B cell (primary cell): ENCODE results near the gene DDX55.
"Not testable (repeated sequence)": the region's sequence is repeated elsewhere in the genome, so short reads cannot be mapped to it uniquely, and the experiment has no call there.

ENCODE experiments used
- EZH2 ChIP-seq: IDR thresholded peaks from 2 replicates; pipeline ENCODE4 v1.6.1; 2012; ENCODE audit warnings: borderline replicate concordance, low read depth, mild to moderate bottlenecking, moderate library complexity, low read length; ENCODE audit not compliant: insufficient read depth, poor library complexity, severe bottlenecking
- TF ChIP-seq, protein P1 (sequence below): fragments of 200-600 bp; IDR thresholded peaks from one replicate; pipeline ENCODE4 v1.8.0; 2022; ENCODE audit warnings: antibody characterized with exemption, mild to moderate bottlenecking

DNA sequence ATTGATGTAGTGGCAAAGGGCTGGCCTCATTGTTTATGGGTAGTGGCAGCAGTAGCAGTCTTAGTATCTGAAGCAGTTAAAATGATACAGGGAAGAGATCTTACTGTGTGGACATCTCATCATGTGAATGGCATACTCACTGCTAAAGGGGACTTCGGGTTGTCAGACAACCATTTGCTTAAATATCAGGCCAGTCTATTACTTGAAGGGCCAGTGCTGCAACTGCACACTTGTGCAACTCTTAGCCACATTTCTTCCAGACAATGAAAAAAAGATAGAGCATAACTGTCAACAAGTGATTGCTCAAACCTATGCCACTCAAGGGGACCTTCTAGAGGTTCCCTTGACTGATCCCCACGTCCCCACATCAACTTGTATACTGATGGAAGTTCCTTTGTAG, 47.8 kb upstream of the DDX55 start:
- TF ChIP-seq, protein P1, sequence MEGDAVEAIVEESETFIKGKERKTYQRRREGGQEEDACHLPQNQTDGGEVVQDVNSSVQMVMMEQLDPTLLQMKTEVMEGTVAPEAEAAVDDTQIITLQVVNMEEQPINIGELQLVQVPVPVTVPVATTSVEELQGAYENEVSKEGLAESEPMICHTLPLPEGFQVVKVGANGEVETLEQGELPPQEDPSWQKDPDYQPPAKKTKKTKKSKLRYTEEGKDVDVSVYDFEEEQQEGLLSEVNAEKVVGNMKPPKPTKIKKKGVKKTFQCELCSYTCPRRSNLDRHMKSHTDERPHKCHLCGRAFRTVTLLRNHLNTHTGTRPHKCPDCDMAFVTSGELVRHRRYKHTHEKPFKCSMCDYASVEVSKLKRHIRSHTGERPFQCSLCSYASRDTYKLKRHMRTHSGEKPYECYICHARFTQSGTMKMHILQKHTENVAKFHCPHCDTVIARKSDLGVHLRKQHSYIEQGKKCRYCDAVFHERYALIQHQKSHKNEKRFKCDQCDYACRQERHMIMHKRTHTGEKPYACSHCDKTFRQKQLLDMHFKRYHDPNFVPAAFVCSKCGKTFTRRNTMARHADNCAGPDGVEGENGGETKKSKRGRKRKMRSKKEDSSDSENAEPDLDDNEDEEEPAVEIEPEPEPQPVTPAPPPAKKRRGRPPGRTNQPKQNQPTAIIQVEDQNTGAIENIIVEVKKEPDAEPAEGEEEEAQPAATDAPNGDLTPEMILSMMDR: not testable (repeated sequence)
- not testable (repeated sequence) for TF ChIP-seq EZH2
